Esophagus muscularis mucosa (tissue), 3 donors: ENCODE results near the gene TSPAN32.

ENCODE experiments used
- CTCF ChIP-seq, 3 experiments: fragments of 200-600 bp in 2 of 3; fragments of 450-650 bp in 1 of 3; sonication (generic) in 2 of 3; IDR thresholded peaks; one replicate each; pipeline ENCODE4 v1.5.1; 2017 to 2019; ENCODE audit warnings: antibody characterized with exemption in 3 of 3, mild to moderate bottlenecking in 2 of 3, moderate library complexity in 1 of 3
- POLR2AphosphoS5 ChIP-seq, 2 donors: sonication (generic); formaldehyde crosslinking; IDR thresholded peaks; one replicate each; pipeline ENCODE4 v1.6.1; 2017; ENCODE audit warnings: antibody characterized with exemption in 2 of 2

- TF ChIP-seq POLR2AphosphoS5 (IDR thresholded peaks at IDR 0.05) (no peak), CTCF (IDR thresholded peaks at IDR 0.05) (no peak)
These were observed 2.0 kb upstream of the TSPAN32 start for GRCh38 chr11:2299773-2300172.
